ENCODE results near the gene AFAP1L2.

GRCh38 chr10:114266521-114266920, 137.8 kb downstream of the AFAP1L2 start:
- TF ChIP-seq, protein P1, sequence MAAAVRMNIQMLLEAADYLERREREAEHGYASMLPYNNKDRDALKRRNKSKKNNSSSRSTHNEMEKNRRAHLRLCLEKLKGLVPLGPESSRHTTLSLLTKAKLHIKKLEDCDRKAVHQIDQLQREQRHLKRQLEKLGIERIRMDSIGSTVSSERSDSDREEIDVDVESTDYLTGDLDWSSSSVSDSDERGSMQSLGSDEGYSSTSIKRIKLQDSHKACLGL (CRISPR knock-in tag; IDR thresholded peaks at IDR 0.05; ENCODE audit: borderline replicate concordance, poor library complexity, severe bottlenecking) = no peak
- TF ChIP-seq ZEB2 (IDR thresholded peaks at IDR 0.05) (no peak), CTCF (IDR thresholded peaks at IDR 0.05 in 2 of 3, conservative IDR thresholded peaks at IDR 0.05 in 1 of 3; ENCODE audit: insufficient read depth in 2 of 3, low read depth in 1 of 3, low read length in 3 of 3) (no peak), TAF15 (IDR thresholded peaks at IDR 0.05; ENCODE audit: low read depth, low read length) (no peak)

Data from K562 (cell line).